Muscle of arm (tissue), 12 donors: Measurements from ENCODE around the gene BRI3. TPM values are rescaled to one million over a fixed set of nuclear protein-coding genes. Genes with fewer than 3 reads are reported as not detected.

Experiments used
- DNase-seq: peaks from one replicate; pipeline ENCODE4 v3.0.0-alpha.2; 2013
- polyA plus RNA-seq, 12 donors: library from polyadenylated mRNA; unstranded; fragments of 120-200 nt; gene quantifications; one replicate each; pipeline ENCODE4 v1.2.1, GENCODE V29; 2013; ENCODE audit not compliant: insufficient read length in 12 of 12

BRI3 gene
- polyA plus RNA-seq, 12 donors = 60.2 to 110 (median 88.2) TPM; not detected in 1

- no peak for DNase-seq
Measured at GRCh38 chr7:98251231-98251600, 30.3 kb upstream of the BRI3 start.

GRCh38 chr7:98251601-98252424 is 29.7 kb upstream of the BRI3 start, which contains the start of gene TECPR1:
Gene TECPR1 (minus strand): TSS chr7:98252232. CDS start chr7:98246146, 6,086 bp downstream.
- DNase-seq = peak; percentile 92

GRCh38 chr7:98252425-98253054 is 28.9 kb upstream of the BRI3 start:
- DNase-seq = no peak

- no peak for DNase-seq
Measured at GRCh38 chr7:98254516-98254915, 27.0 kb upstream of the BRI3 start.

- no peak for DNase-seq
Measured at GRCh38 chr7:98254951-98255610, 26.4 kb upstream of the BRI3 start.

- DNase-seq = no peak
Measured at GRCh38 chr7:98256431-98256830, 25.1 kb upstream of the BRI3 start.

GRCh38 chr7:98257701-98258100 is 23.8 kb upstream of the BRI3 start:
- no peak for DNase-seq

- DNase-seq = no peak
Measured at GRCh38 chr7:98265841-98266271, 15.6 kb upstream of the BRI3 start.

- DNase-seq = no peak
Measured at GRCh38 chr7:98266840-98267239, 14.6 kb upstream of the BRI3 start.

GRCh38 chr7:98267303-98267702 is 14.2 kb upstream of the BRI3 start:
- DNase-seq = no peak

GRCh38 chr7:98276241-98276761 is 5.2 kb upstream of the BRI3 start:
- DNase-seq = no peak

- DNase-seq = no peak
Measured at GRCh38 chr7:98278408-98278807, 3.1 kb upstream of the BRI3 start.

- DNase-seq = no peak
Measured at GRCh38 chr7:98278936-98279335, 2.5 kb upstream of the BRI3 start.

GRCh38 chr7:98280296-98280695 is 1.2 kb upstream of the BRI3 start:
- DNase-seq = no peak

GRCh38 chr7:98281757-98282606 is 496 bp downstream of the BRI3 start:
- peak; percentile 29 for DNase-seq

GRCh38 chr7:98282703-98283102 is 1.2 kb downstream of the BRI3 start:
- DNase-seq = peak; percentile 12

- DNase-seq = peak; percentile 17
Measured at GRCh38 chr7:98283127-98283886, 1.8 kb downstream of the BRI3 start.

- DNase-seq = no peak
Measured at GRCh38 chr7:98283887-98284222, 2.4 kb downstream of the BRI3 start.

- DNase-seq = peak; percentile 38
Measured at GRCh38 chr7:98284335-98285036, 3.0 kb downstream of the BRI3 start.
